Stimulated activated naive CD4-positive, alpha-beta T cell (primary cell): ENCODE measurements around the gene ARL16.

Experiments
- DNase-seq, 6 experiments: peaks; one replicate each; lab custom pipeline; 2025; lab: John Stamatoyannopoulos, UW

The ARL16 gene

GRCh38 chr17:81683584-81684441 is at the start of gene ARL16, which contains the start of gene HGS:
ARL16 (minus strand) TSS chr17:81683797; CDS start chr17:81683753, 44 bp downstream.
HGS (plus strand) TSS chr17:81684011; CDS start chr17:81684067, 56 bp downstream.
- peak; percentile 95 to 98 (median 96) for DNase-seq

GRCh38 chr17:81727324-81728031 is 43.9 kb upstream of the ARL16 start:
- no peak for DNase-seq

- no peak for DNase-seq
Observed at GRCh38 chr17:81726004-81726403, 42.4 kb upstream of the ARL16 start.

- DNase-seq = no peak
Observed at GRCh38 chr17:81725439-81725838, 41.8 kb upstream of the ARL16 start.

GRCh38 chr17:81723651-81724209 is 40.1 kb upstream of the ARL16 start:
- no peak for DNase-seq

- no peak for DNase-seq
Observed at GRCh38 chr17:81722184-81723120, 38.9 kb upstream of the ARL16 start.

- no peak for DNase-seq
Observed at GRCh38 chr17:81720267-81721071, 36.9 kb upstream of the ARL16 start.

- DNase-seq = no peak
Observed at GRCh38 chr17:81719410-81720266, 36.0 kb upstream of the ARL16 start.

GRCh38 chr17:81717766-81718089 is 34.1 kb upstream of the ARL16 start:
- DNase-seq = no peak

- no peak for DNase-seq
Observed at GRCh38 chr17:81717049-81717765, 33.6 kb upstream of the ARL16 start.

- no peak for DNase-seq
Observed at GRCh38 chr17:81716674-81716996, 33.0 kb upstream of the ARL16 start.

GRCh38 chr17:81715872-81716673 is 32.5 kb upstream of the ARL16 start:
- DNase-seq = no peak

- no peak for DNase-seq
Observed at GRCh38 chr17:81715107-81715871, 31.7 kb upstream of the ARL16 start.

- DNase-seq = no peak
Observed at GRCh38 chr17:81714412-81715106, 31.0 kb upstream of the ARL16 start.

GRCh38 chr17:81713556-81714411 is 30.2 kb upstream of the ARL16 start:
- DNase-seq = no peak

GRCh38 chr17:81713004-81713555 is 29.5 kb upstream of the ARL16 start:
- DNase-seq = no peak
